NT2/D1 (cell line): ENCODE results near the gene ITGA5.

Experiments
- YY1 ChIP-seq: IDR thresholded peaks from 2 replicates; pipeline ENCODE4 v1.6.1; 2011; ENCODE audit not compliant: insufficient read length, insufficient read depth
- ZNF274 ChIP-seq: IDR thresholded peaks from 2 replicates; pipeline ENCODE4 v1.6.1; 2011; ENCODE audit warnings: mild to moderate bottlenecking, low read depth, low read length

DNA sequence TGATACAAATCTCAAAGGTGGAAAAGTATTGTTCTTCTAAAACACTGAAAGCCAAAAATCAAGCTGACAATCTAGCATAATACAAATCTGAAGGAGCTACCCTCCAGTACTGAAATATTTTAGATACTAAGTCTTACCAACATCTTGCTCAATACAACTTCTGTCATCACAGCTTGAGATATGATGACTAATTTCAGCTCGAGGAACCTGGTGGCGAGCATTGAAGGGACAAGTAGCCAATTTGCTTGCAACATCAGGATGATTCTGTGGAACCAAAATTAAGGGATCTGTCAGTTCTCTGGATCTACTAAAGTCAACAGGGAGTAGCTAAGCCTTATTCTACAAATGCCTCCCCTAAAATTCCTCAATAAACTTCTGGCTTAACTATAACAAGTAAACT, 44.0 kb upstream of the ITGA5 start:
- TF ChIP-seq ZNF274 (no peak), YY1 (no peak)
